Psoas muscle (tissue), 8 donors: ENCODE measurements around the gene POGZ. TPM values are rescaled to one million over a fixed set of nuclear protein-coding genes. Genes with fewer than 3 reads are reported as not detected.

Source experiments
- ATAC-seq, 4 donors: fragments of 200-7000 bp; cut with Tn5 transposase; one replicate each; pipeline ENCODE4 v1.9.1; 2020; ENCODE audit warnings: moderate library complexity in 3 of 4, mild to moderate bottlenecking in 2 of 4
- DNase-seq, 2 donors: peaks; one replicate each; pipeline ENCODE4 v3.0.0-alpha.2; 2020
- H3K27ac ChIP-seq: fragments of 200-600 bp; one replicate; pipeline ENCODE4 v1.8.0; 2022
- H3K27me3 ChIP-seq, 3 donors: fragments of 200-600 bp in 1 of 3; one replicate each; pipeline versions ENCODE4 v1.6.1 to v1.8.0; 2013 to 2022; ENCODE audit warnings: low read length in 2 of 3, mild to moderate bottlenecking in 2 of 3, moderate library complexity in 1 of 3; ENCODE audit not compliant: insufficient read depth in 3 of 3
- H3K36me3 ChIP-seq, 2 donors: fragments of 200-600 bp in 1 of 2; one replicate each; pipeline versions ENCODE4 v1.6.1 to v1.8.0; 2013 to 2022; ENCODE audit warnings: low read depth in 1 of 2, mild to moderate bottlenecking in 1 of 2, moderate library complexity in 1 of 2; ENCODE audit not compliant: insufficient read depth in 1 of 2
- H3K4me1 ChIP-seq: fragments of 200-600 bp; one replicate; pipeline ENCODE4 v1.8.0; 2022
- H3K4me3 ChIP-seq: fragments of 200-600 bp; one replicate; pipeline ENCODE4 v1.8.0; 2022; ENCODE audit warnings: mild to moderate bottlenecking
- H3K9me3 ChIP-seq: fragments of 200-600 bp; one replicate; pipeline ENCODE4 v1.8.0; 2022
- CTCF ChIP-seq: fragments of 200-600 bp; IDR thresholded peaks from one replicate; pipeline ENCODE4 v1.8.0; 2022; ENCODE audit warnings: antibody characterized with exemption
- WGBS, 3 donors: extraction: QIAGEN DNeasy Blood & Tissue Kit; methylation state at CpG; one replicate each; pipeline versions ENCODE4 v1.1.6 to v1.1.7; 2013; 5-methylcytosine and 5-hydroxymethylcytosine counted together
- intact Hi-C, 2 donors: fragments of 100-400 bp; cut with DNase I; formaldehyde crosslinking; loops; one replicate each; pipeline versions ENCODE4 v1.11.0 to v1.14.2; 2022
- polyA plus RNA-seq, 3 donors: library from polyadenylated mRNA; stranded (reverse); fragments of 200-250 nt; gene quantifications; one replicate each; pipeline ENCODE4 v1.2.3, GENCODE V29; 2013
- total RNA-seq, 4 donors: library from RNA; stranded (reverse); fragmentation: NEBNext Ultra II Directional in 2 of 4; extraction: Animal tissue kit (Norgen Biotek cat#: 25700) in 2 of 4; gene quantifications; one replicate each; pipeline versions ENCODE4 v1.2.1 to v1.2.4, GENCODE V29; 2021 to 2023
- donor health status: healthy with polysubstance abuse.
- donor health status: DM: no; HTN: no; CAD: no; lungs with moderate emphysema.
- donor health status: Bipolar disorder and iron deficiency.
- donor health status: healthy.
- donor health status: DM: yes; HTN: yes; CAD: no.
- donor health status: DM: no; HTN: no; CAD: no.
- donor health status: DM: no; HTN: no; CAD: no.
- donor health status: DM: yes; HTN: yes; CAD: no.

Gene POGZ
- total and polyA plus RNA-seq, 7 donors = 6.7 to 45.1 (median 26.5) TPM

DNA sequence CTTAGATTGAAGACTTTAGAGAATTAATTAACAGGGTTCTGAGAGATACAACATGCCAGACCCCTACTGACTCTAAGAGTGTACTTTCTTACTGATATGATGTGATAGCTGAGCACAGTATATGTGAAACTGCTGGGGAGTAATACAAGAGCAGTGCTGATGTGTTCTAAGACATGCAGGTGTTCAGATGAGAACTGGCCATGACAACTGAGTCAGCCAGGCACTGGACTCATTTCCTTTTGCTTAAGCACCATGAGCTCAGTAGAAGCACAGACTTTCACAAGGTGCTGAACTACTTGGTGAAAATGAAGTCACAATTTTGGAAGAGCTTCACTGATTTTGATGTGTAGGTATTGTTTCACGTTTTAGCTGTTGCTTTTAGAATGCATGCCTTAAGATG is 15.9 kb upstream of the POGZ start:
- no peak overlapping the region for H3K4me3 ChIP-seq
- H3K27ac ChIP-seq = no peak overlapping the region
- no peaks in the 10 kb centered on the region for H3K4me1 ChIP-seq
- intact Hi-C loops = loop anchor here in 1 of 2 donors (2.0 kb wide), 1 partner anchor 16 kb away; the partner anchor contains the start of gene POGZ
- TF ChIP-seq CTCF = no peak
- ATAC-seq (no peak), DNase-seq (no peak)
- H3K9me3 ChIP-seq = no peaks in the 10 kb centered on the region
- no peaks in the 10 kb centered on the region for H3K36me3 ChIP-seq
- 74 to 89% (median 86%) methylated on average over 1 of the region's 1 CpG for WGBS, 3 donors
- H3K27me3 ChIP-seq = no peaks in the 10 kb centered on the region

DNA sequence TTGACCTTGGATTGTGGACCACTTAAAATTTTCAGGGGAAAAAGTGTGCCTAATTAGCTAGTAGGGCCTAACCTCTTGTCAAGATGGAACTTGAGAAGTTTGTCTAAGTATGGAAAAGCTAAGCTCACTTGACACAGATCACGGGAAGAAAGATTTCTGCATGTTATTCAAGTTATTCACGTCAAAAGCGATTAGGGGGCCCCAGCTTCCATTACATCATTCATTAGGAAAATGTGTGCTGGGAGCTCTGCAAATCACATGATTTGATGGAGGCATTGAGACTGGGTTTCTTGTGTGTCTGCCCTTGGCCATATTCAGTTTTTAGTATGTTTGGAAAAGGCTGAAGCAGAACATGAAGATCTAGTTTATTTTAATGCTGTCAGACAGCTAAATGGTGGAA is 15.5 kb upstream of the POGZ start:
- H3K9me3 ChIP-seq = no peaks in the 10 kb centered on the region
- intact Hi-C loops = loop anchor here in 1 of 2 donors (2.0 kb wide), 1 partner anchor 16 kb away; the partner anchor contains the start of gene POGZ
- no peaks in the 10 kb centered on the region for H3K4me1 ChIP-seq
- ATAC-seq (no peak), DNase-seq (no peak)
- no peaks in the 10 kb centered on the region for H3K36me3 ChIP-seq
- no peaks in the 10 kb centered on the region for H3K27me3 ChIP-seq
- H3K4me3 ChIP-seq = no peak overlapping the region
- WGBS, 3 donors = 90 to 92% (median 90%) methylated on average over 3 of the region's 3 CpGs
- TF ChIP-seq CTCF = no peak
- no peak overlapping the region for H3K27ac ChIP-seq

- no peak for TF ChIP-seq CTCF
- intact Hi-C loops = loop anchor here in 1 of 2 donors (1.0 kb wide), 1 partner anchor 14 kb away; the partner anchor contains the start of gene POGZ
Measured at GRCh38 chr1:151472856-151473731, 13.8 kb upstream of the POGZ start.

GRCh38 chr1:151465026-151465425 is 5.7 kb upstream of the POGZ start:
- DNase-seq = no peak
- Histone ChIP-seq H3K9me3 (no peaks in the 10 kb centered on the region), H3K36me3 (no peaks in the 10 kb centered on the region), H3K27ac (no peak overlapping the region), H3K4me3 (no peak overlapping the region), H3K27me3 (no peaks in the 10 kb centered on the region), H3K4me1 (no peaks in the 10 kb centered on the region)
- TF ChIP-seq CTCF = no peak
- 46 to 68% (median 56%) methylated on average over 1 of the region's 1 CpG for WGBS, 3 donors
- intact Hi-C loops = loop anchor here in 1 of 2 donors (10.0 kb wide), 1 partner anchor 370 kb away; the partner anchor contains the start of genes C2CD4D and RORC
- no peak for ATAC-seq

More at GRCh38 chr1:151472856-151473731, 13.8 kb upstream of the POGZ start:
- H3K4me1 ChIP-seq = no peaks in the 10 kb centered on the region
- H3K4me3 ChIP-seq = peak overlapping the region; percentile 80
- H3K27ac ChIP-seq = peak overlapping the region; percentile 69
- DNase-seq (peak; percentile 35 to 61), ATAC-seq (peak; percentile 67 to 88 (median 74))
- H3K36me3 ChIP-seq = no peaks in the 10 kb centered on the region
- no peaks in the 10 kb centered on the region for H3K9me3 ChIP-seq
- no peaks in the 10 kb centered on the region for H3K27me3 ChIP-seq
- WGBS, 3 donors = 5 to 8% (median 5%) methylated on average over 36 of the region's 36 CpGs
